Muscle of arm (tissue), 12 donors: ENCODE results near the gene KLRF2. TPM values are rescaled to one million over a fixed set of nuclear protein-coding genes. Genes with fewer than 3 reads are reported as not detected.

Source experiments
- DNase-seq: peaks from one replicate; pipeline ENCODE4 v3.0.0-alpha.2; 2013
- polyA plus RNA-seq, 12 donors: library from polyadenylated mRNA; unstranded; fragments of 120-200 nt; gene quantifications; one replicate each; pipeline ENCODE4 v1.2.1, GENCODE V29; 2013; ENCODE audit not compliant: insufficient read length in 12 of 12

The KLRF2 gene
- polyA plus RNA-seq, 12 donors: 0.25 to 0.47 TPM; not detected in 10

DNA sequence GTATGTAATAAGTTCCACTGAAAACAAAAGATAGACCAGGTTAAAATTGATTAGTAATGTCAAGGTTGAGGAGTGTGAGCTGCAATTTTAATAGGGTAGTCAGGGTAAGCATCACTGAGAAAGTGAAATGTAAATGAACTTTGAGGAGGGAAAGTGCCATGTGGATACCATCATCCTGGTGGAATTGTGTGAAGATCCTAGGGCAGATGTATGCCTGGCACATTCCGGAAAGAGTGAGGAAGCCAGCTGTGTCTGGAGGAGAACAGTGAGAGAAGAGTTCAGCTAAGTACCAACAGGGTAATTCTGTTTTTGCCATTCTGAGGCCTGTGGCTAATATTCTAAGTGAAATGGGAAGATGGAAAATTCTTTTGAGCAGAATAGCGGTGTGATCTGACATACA lies 53.7 kb downstream of the KLRF2 start:
- DNase-seq: no peak

DNA sequence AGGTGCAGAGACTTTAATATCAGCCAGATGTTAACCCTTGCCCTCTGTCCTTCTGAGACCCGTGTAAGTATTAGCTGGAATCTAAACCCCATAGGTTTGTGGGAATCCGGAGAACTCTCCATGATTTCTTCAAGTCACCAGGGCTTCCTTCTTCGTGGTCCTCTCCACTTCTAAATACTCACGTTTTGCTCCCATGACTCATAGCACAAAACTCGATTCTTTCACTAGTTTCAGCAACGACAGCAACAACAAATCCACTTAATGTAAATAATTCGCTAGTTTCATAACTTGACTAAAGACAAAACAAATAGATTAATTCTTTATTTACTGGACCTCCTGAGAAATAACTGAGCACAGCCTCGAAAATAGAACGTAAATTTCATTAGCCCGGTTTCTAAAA lies 55.3 kb downstream of the KLRF2 start:
- no peak for DNase-seq

DNA sequence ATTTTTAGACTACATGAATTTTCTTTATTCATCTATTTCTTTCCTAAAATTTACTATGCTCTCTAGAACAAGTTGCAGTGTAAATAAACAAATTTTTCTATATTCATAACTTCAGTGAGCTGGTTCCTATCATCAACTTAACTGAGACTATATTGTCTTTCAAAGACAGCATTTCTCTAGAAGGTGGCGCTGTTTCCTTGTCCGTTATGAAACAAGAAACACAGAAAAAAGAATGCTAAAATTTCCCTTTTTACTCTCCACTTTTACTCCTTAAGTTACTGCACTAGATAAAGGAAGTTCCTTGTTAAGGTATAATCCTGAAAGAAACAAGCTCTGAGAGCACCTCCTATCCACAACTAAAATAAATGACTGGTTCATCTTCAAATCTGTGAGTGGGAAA lies 59.1 kb downstream of the KLRF2 start:
- no peak for DNase-seq

DNA sequence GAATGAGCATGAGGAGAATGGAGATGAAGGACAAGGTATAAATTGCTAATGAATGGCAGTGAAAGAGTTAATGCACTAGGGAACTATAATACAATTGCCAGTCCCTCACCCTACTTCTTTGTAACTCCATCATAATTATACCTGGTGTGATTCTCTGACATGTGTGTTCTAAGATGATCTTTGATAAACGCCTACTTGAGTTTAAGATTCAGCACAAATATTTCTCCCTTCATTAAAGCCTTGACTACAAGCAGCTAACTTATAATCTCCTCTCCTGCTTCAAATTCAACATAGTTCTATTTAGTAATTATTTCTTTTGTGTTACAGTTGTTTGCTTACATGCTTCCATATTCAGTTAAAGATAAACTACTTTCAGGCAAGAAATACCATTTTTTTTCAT lies 60.5 kb downstream of the KLRF2 start:
- no peak for DNase-seq

DNA sequence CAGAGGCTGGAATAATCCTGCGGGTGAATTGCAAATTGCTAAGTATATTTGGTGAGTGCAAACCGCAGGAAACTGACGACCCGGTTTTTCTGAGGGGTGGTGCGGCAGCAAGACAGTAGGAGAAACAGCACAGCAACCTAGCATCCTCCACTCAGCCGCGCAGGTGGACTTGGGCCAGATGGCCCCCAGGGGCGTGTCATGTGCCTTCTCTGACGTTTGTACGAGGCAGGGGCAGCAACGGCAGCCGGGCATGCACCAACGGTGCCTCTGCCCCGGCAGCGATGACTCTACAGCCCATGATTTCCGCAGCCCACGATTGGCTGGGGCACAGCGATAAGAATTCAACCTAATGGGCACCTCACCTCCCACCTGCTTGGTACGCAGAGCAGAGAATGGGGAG lies 62.0 kb downstream of the KLRF2 start:
- DNase-seq: no peak

DNA sequence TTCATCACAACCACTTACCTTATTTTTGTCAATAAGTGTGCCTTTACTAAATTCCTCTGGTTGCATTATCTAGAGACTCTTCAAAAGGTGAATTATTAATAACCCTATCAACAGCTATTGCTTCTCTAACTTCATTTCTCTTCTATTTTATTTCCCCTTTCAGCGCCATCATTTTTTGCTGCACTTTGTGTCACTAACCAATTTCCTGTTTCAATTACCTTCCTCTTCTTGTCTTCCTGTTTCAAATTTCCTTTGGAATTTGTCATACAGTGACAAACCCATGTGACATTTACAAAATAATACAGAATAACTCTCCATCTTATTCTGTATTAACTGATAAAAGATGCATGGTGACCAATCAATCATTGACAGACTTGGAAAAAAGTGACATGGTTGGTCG lies 63.1 kb downstream of the KLRF2 start:
- DNase-seq: no peak

Other genes with a start within 250 kb of the KLRF2 start
- gene CLEC2D, start 211.8 kb upstream of the KLRF2 start, polyA plus RNA-seq: 10 to 100 TPM in 5 of 12 donors, 1 to 10 TPM in 6, not detected in 1; 3.0 to 25.2 (median 9.2) TPM
- gene CLECL1, start 148.4 kb upstream of the KLRF2 start, polyA plus RNA-seq: under 1 TPM in 2 of 12 donors, not detected in 10; 0.21 to 0.91 TPM
- 1 to 10 TPM in 6 of 12 donors, under 1 TPM in 4, not detected in 2; 0.66 to 5.8 (median 1.1) TPM for gene CD69, start 120.6 kb upstream of the KLRF2 start, polyA plus RNA-seq
- gene KLRF1, start 54.0 kb upstream of the KLRF2 start, polyA plus RNA-seq: under 1 TPM in 8 of 12 donors, not detected in 4; 0.14 to 0.85 (median 0.46) TPM
- gene CLEC2B, start 12.1 kb upstream of the KLRF2 start, polyA plus RNA-seq: 1 to 10 TPM in 10 of 12 donors, not detected in 2; 1.3 to 7.2 (median 1.9) TPM
- gene CLEC2A, start 50.9 kb downstream of the KLRF2 start, polyA plus RNA-seq: 1 to 10 TPM in 2 of 12 donors, not detected in 10; 1.1 to 4.1 TPM
- gene CLEC12A, start 89.9 kb downstream of the KLRF2 start, polyA plus RNA-seq: 1 to 10 TPM in 3 of 12 donors, under 1 TPM in 6, not detected in 3; 0.35 to 1.9 (median 0.61) TPM
- gene CLEC1B, start 117.6 kb downstream of the KLRF2 start, polyA plus RNA-seq: under 1 TPM in 6 of 12 donors, not detected in 6; 0.13 to 0.36 (median 0.31) TPM
- under 1 TPM in 3 of 12 donors, not detected in 9; 0.07 to 0.25 (median 0.14) TPM for gene CLEC12B, start 129.1 kb downstream of the KLRF2 start, polyA plus RNA-seq
- gene CLEC9A, start 149.2 kb downstream of the KLRF2 start, polyA plus RNA-seq: 1 to 10 TPM in 1 of 12 donors, under 1 TPM in 9, not detected in 2; 0.11 to 2.0 (median 0.25) TPM
- gene CLEC1A, start 217.5 kb downstream of the KLRF2 start, polyA plus RNA-seq: 1 to 10 TPM in 10 of 12 donors, not detected in 2; 1.9 to 5.3 (median 3.3) TPM
- 1 to 10 TPM in 9 of 12 donors, under 1 TPM in 2, not detected in 1; 0.77 to 6.1 (median 2.0) TPM for gene CLEC7A, start 248.7 kb downstream of the KLRF2 start, polyA plus RNA-seq